Fibroblast of the aortic adventitia (primary cell): ENCODE measurements around the gene SHD. TPM values are rescaled to one million over a fixed set of nuclear protein-coding genes. Genes with fewer than 3 reads are reported as not detected.
"Not testable (repeated sequence)": the region's sequence is repeated elsewhere in the genome, so short reads cannot be mapped to it uniquely, and the experiment has no call there.

Experiments
- DNase-seq: peaks from one replicate; pipeline ENCODE4 v3.0.0-alpha.2; 2010; ENCODE audit warnings: low read depth
- H3K4me3 ChIP-seq: 2 replicates; pipeline ENCODE4 v1.5.1; 2011; ENCODE audit warnings: low read depth, mild to moderate bottlenecking, control low read depth, low read length, moderate library complexity
- total RNA-seq: library from RNA; depleted of rRNA; stranded (reverse); fragments of >200 nt; gene quantifications from 2 replicates; pipeline ENCODE4 v1.2.3, GENCODE V29; 2012; ENCODE audit warnings: low replicate concordance
- TF ChIP-seq, protein P1 (sequence below): IDR thresholded peaks from 2 replicates; pipeline ENCODE4 v1.5.1; 2011; ENCODE audit warnings: mild to moderate bottlenecking, low read length, control low read depth, inconsistent platforms; ENCODE audit not compliant: insufficient read depth

The SHD gene
- total RNA-seq, 1 donor = not detected

- DNase-seq = no peak
- H3K4me3 ChIP-seq = no peak overlapping the region
- TF ChIP-seq, protein P1, sequence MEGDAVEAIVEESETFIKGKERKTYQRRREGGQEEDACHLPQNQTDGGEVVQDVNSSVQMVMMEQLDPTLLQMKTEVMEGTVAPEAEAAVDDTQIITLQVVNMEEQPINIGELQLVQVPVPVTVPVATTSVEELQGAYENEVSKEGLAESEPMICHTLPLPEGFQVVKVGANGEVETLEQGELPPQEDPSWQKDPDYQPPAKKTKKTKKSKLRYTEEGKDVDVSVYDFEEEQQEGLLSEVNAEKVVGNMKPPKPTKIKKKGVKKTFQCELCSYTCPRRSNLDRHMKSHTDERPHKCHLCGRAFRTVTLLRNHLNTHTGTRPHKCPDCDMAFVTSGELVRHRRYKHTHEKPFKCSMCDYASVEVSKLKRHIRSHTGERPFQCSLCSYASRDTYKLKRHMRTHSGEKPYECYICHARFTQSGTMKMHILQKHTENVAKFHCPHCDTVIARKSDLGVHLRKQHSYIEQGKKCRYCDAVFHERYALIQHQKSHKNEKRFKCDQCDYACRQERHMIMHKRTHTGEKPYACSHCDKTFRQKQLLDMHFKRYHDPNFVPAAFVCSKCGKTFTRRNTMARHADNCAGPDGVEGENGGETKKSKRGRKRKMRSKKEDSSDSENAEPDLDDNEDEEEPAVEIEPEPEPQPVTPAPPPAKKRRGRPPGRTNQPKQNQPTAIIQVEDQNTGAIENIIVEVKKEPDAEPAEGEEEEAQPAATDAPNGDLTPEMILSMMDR = no peak
These were observed 6.2 kb upstream of the SHD start for GRCh38 chr19:4272894-4273293.

DNA sequence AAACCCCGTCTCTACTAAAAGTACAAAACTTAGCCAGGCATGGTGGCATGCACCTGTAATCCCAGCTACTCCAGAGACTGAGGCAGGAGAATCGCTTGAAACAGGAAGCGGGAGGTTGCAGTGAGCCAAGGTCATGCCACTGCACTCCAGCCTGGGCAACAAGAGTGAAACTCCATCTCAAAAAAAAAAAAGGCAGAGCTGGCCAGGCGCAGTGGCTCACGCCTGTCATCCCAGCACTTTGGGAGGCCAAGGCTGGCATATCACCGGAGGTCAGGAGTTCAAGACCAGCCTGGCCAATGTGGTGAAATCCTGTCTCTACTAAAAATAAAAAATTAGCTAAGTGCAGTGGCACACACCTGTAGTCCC, 4.8 kb upstream of the SHD start:
- not testable (repeated sequence) for H3K4me3 ChIP-seq, DNase-seq

GRCh38 chr19:4277191-4277696, 1.8 kb upstream of the SHD start:
- DNase-seq = no peak
- TF ChIP-seq, protein P1 = no peak
- no peak overlapping the region for H3K4me3 ChIP-seq

DNA sequence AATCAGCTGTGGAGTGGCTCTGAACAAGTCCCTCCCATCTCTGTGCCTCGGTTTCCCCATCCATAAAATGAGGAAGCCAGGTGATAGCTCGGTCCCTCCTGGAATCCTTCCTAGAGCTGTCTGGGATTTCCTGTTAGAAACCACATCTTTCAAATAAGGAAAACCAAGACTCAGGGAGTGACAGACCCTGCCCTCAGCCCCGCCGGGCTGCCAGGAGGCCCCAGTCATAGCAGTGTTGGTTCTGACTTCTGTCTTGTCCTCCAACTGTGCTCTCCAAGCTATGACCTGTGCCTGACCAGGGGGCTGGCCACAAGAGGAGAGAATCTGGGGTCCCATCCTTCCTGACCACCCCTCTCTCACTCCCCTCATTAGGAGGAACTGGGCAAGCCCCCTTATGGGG, 1.1 kb upstream of the SHD start:
- TF ChIP-seq, protein P1 = no peak
- DNase-seq = no peak
- no peak overlapping the region for H3K4me3 ChIP-seq

GRCh38 chr19:4279267-4279529, 132 bp downstream of the SHD start:
- H3K4me3 ChIP-seq = no peak overlapping the region
- TF ChIP-seq, protein P1 = no peak
- DNase-seq = no peak

- TF ChIP-seq, protein P1 = no peak
- no peak for DNase-seq
- H3K4me3 ChIP-seq = no peak overlapping the region
These were observed 710 bp downstream of the SHD start for GRCh38 chr19:4279530-4280422.

GRCh38 chr19:4284176-4284958, 5.3 kb downstream of the SHD start:
- TF ChIP-seq, protein P1 = no peak
- H3K4me3 ChIP-seq = no peak overlapping the region
- no peak for DNase-seq
